Liver (tissue), 3 donors: Measurements from ENCODE around the gene SFMBT2.

Source experiments
- EGR1 ChIP-seq, 2 donors: IDR thresholded peaks; 2 replicates each; pipeline ENCODE4 v1.6.1; 2016 to 2018; ENCODE audit warnings: antibody characterized with exemption in 2 of 2, low read depth in 2 of 2
- FOXA1 ChIP-seq: IDR thresholded peaks from 2 replicates; pipeline ENCODE4 v1.6.1; 2016; ENCODE audit warnings: antibody characterized with exemption
- GABPA ChIP-seq, 2 donors: IDR thresholded peaks in 1 of 2; conservative IDR thresholded peaks in 1 of 2; 2 replicates each; pipeline ENCODE4 v1.6.1; 2016; ENCODE audit warnings: antibody characterized with exemption in 2 of 2, mild to moderate bottlenecking in 1 of 2, moderate library complexity in 1 of 2
- HNF4A ChIP-seq, 2 donors: conservative IDR thresholded peaks; 2 replicates each; pipeline ENCODE4 v1.6.1; 2016; ENCODE audit warnings: antibody characterized with exemption in 2 of 2, mild to moderate bottlenecking in 2 of 2
- MAX ChIP-seq: IDR thresholded peaks from 2 replicates; pipeline ENCODE4 v1.6.1; 2016; ENCODE audit warnings: antibody characterized with exemption
- RAD21 ChIP-seq, 2 donors: IDR thresholded peaks; 2 replicates each; pipeline ENCODE4 v1.6.1; 2016; ENCODE audit warnings: antibody characterized with exemption in 2 of 2, mild to moderate bottlenecking in 2 of 2
- RXRA ChIP-seq, 2 donors: IDR thresholded peaks; 2 replicates each; pipeline ENCODE4 v1.6.1; 2017 to 2018; ENCODE audit warnings: antibody characterized with exemption in 2 of 2, mild to moderate bottlenecking in 1 of 2
- SP1 ChIP-seq: IDR thresholded peaks from 2 replicates; pipeline ENCODE4 v1.6.1; 2018; ENCODE audit warnings: antibody characterized with exemption, mild to moderate bottlenecking
- TAF1 ChIP-seq: conservative IDR thresholded peaks from 2 replicates; pipeline ENCODE4 v1.6.1; 2016; ENCODE audit warnings: antibody characterized with exemption, mild to moderate bottlenecking
- YY1 ChIP-seq: IDR thresholded peaks from 2 replicates; pipeline ENCODE4 v1.6.1; 2016; ENCODE audit warnings: antibody characterized with exemption, mild to moderate bottlenecking
- TF ChIP-seq, protein P1 (sequence below): fragments of 150-350 bp; IDR thresholded peaks from 2 replicates; pipeline ENCODE4 v1.5.1; 2017; ENCODE audit warnings: improper control_type of control experiment, low read depth, low read length; ENCODE audit not compliant: missing input control
- TF ChIP-seq, protein P2 (sequence below): IDR thresholded peaks from 2 replicates; pipeline ENCODE4 v1.6.1; 2016; ENCODE audit warnings: antibody characterized with exemption, mild to moderate bottlenecking
- TF ChIP-seq, protein P3 (sequence below): IDR thresholded peaks from 2 replicates; pipeline ENCODE4 v1.6.1; 2016; ENCODE audit warnings: antibody characterized with exemption
- donor health status: healthy.
- donor health status: healthy.

GRCh38 chr10:7460006-7460405 is 49.2 kb upstream of the SFMBT2 start:
- TF ChIP-seq, protein P1, sequence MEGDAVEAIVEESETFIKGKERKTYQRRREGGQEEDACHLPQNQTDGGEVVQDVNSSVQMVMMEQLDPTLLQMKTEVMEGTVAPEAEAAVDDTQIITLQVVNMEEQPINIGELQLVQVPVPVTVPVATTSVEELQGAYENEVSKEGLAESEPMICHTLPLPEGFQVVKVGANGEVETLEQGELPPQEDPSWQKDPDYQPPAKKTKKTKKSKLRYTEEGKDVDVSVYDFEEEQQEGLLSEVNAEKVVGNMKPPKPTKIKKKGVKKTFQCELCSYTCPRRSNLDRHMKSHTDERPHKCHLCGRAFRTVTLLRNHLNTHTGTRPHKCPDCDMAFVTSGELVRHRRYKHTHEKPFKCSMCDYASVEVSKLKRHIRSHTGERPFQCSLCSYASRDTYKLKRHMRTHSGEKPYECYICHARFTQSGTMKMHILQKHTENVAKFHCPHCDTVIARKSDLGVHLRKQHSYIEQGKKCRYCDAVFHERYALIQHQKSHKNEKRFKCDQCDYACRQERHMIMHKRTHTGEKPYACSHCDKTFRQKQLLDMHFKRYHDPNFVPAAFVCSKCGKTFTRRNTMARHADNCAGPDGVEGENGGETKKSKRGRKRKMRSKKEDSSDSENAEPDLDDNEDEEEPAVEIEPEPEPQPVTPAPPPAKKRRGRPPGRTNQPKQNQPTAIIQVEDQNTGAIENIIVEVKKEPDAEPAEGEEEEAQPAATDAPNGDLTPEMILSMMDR = no peak
- TF ChIP-seq, protein P2, sequence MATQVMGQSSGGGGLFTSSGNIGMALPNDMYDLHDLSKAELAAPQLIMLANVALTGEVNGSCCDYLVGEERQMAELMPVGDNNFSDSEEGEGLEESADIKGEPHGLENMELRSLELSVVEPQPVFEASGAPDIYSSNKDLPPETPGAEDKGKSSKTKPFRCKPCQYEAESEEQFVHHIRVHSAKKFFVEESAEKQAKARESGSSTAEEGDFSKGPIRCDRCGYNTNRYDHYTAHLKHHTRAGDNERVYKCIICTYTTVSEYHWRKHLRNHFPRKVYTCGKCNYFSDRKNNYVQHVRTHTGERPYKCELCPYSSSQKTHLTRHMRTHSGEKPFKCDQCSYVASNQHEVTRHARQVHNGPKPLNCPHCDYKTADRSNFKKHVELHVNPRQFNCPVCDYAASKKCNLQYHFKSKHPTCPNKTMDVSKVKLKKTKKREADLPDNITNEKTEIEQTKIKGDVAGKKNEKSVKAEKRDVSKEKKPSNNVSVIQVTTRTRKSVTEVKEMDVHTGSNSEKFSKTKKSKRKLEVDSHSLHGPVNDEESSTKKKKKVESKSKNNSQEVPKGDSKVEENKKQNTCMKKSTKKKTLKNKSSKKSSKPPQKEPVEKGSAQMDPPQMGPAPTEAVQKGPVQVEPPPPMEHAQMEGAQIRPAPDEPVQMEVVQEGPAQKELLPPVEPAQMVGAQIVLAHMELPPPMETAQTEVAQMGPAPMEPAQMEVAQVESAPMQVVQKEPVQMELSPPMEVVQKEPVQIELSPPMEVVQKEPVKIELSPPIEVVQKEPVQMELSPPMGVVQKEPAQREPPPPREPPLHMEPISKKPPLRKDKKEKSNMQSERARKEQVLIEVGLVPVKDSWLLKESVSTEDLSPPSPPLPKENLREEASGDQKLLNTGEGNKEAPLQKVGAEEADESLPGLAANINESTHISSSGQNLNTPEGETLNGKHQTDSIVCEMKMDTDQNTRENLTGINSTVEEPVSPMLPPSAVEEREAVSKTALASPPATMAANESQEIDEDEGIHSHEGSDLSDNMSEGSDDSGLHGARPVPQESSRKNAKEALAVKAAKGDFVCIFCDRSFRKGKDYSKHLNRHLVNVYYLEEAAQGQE = no peak
- TF ChIP-seq SP1 = no peak
- no peak for TF ChIP-seq MAX
- no peak for TF ChIP-seq RAD21 (IDR thresholded peaks at IDR 0.05)
- TF ChIP-seq YY1 = no peak
- no peak for TF ChIP-seq RXRA (IDR thresholded peaks at IDR 0.05)
- no peak for TF ChIP-seq HNF4A (conservative IDR thresholded peaks at IDR 0.05)
- no peak for TF ChIP-seq EGR1 (IDR thresholded peaks at IDR 0.05; ENCODE audit: low read depth in 2 of 2)
- TF ChIP-seq GABPA (IDR thresholded peaks at IDR 0.05 in 1 of 2, conservative IDR thresholded peaks at IDR 0.05 in 1 of 2) = no peak
- no peak for TF ChIP-seq FOXA1
- no peak for TF ChIP-seq TAF1
- TF ChIP-seq, protein P3, sequence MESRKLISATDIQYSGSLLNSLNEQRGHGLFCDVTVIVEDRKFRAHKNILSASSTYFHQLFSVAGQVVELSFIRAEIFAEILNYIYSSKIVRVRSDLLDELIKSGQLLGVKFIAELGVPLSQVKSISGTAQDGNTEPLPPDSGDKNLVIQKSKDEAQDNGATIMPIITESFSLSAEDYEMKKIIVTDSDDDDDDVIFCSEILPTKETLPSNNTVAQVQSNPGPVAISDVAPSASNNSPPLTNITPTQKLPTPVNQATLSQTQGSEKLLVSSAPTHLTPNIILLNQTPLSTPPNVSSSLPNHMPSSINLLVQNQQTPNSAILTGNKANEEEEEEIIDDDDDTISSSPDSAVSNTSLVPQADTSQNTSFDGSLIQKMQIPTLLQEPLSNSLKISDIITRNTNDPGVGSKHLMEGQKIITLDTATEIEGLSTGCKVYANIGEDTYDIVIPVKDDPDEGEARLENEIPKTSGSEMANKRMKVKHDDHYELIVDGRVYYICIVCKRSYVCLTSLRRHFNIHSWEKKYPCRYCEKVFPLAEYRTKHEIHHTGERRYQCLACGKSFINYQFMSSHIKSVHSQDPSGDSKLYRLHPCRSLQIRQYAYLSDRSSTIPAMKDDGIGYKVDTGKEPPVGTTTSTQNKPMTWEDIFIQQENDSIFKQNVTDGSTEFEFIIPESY = no peak
